SK-N-SH treated with all-trans-retinoic acid at 6 μM for 48 hours (cell line): ENCODE data around the gene ACSBG1.

Source experiments
- BACH2 ChIP-seq: fragments of 250-450 bp; sonication (Bioruptor Pico); IDR thresholded peaks from 2 replicates; pipeline ENCODE4 v1.9.0; 2021; ENCODE audit warnings: mild to moderate bottlenecking, borderline replicate concordance
- CSRNP3 ChIP-seq: fragments of 250-450 bp; sonication (Bioruptor Pico); IDR thresholded peaks from 2 replicates; pipeline ENCODE4 v1.5.1; 2021; ENCODE audit warnings: mild to moderate bottlenecking, moderate library complexity
- ESRRG ChIP-seq: fragments of 250-450 bp; sonication (Bioruptor Pico); IDR thresholded peaks from 2 replicates; pipeline ENCODE4 v1.6.1; 2021; ENCODE audit warnings: mild to moderate bottlenecking
- GLIS3 ChIP-seq: fragments of 250-450 bp; sonication (Bioruptor Pico); IDR thresholded peaks from 2 replicates; pipeline ENCODE4 v1.5.0; 2020; ENCODE audit warnings: mild to moderate bottlenecking, moderate library complexity
- ISL1 ChIP-seq: fragments of 250-450 bp; sonication (Bioruptor Pico); IDR thresholded peaks from 2 replicates; pipeline ENCODE4 v2.1.2; 2022; ENCODE audit warnings: mild to moderate bottlenecking, moderate library complexity
- OSR1 ChIP-seq: fragments of 250-450 bp; sonication (Bioruptor Pico); IDR thresholded peaks from 2 replicates; pipeline ENCODE4 v1.8.0; 2022; ENCODE audit warnings: moderate library complexity, mild to moderate bottlenecking, inconsistent platforms
- PPARA ChIP-seq: fragments of 250-450 bp; sonication (Bioruptor Pico); IDR thresholded peaks from 2 replicates; pipeline ENCODE4 v1.5.0; 2020; ENCODE audit warnings: mild to moderate bottlenecking, borderline replicate concordance
- ZNF70 ChIP-seq: fragments of 450-650 bp; formaldehyde crosslinking; IDR thresholded peaks from 2 replicates; pipeline ENCODE4 v1.5.0; 2020; ENCODE audit warnings: mild to moderate bottlenecking, moderate library complexity
- ZNF8 ChIP-seq: fragments of 450-650 bp; formaldehyde crosslinking; IDR thresholded peaks from 2 replicates; pipeline ENCODE4 v1.5.0; 2020; ENCODE audit warnings: mild to moderate bottlenecking, moderate library complexity

GRCh38 chr15:78229431-78230406 lies 4.6 kb downstream of the ACSBG1 start:
- TF ChIP-seq ZNF70 (CRISPR knock-in tag): no peak
- TF ChIP-seq ZNF8 (CRISPR knock-in tag): no peak
- no peak for TF ChIP-seq BACH2
- TF ChIP-seq ISL1 (CRISPR knock-in tag): no peak
- TF ChIP-seq CSRNP3 (CRISPR knock-in tag): no peak
- TF ChIP-seq PPARA (CRISPR knock-in tag): no peak
- no peak for TF ChIP-seq OSR1 (CRISPR knock-in tag)
- no peak for TF ChIP-seq GLIS3 (CRISPR knock-in tag)
- no peak for TF ChIP-seq ESRRG (CRISPR knock-in tag)
